LHCN-M2 (cell line): ENCODE data around the gene TGM6. TPM values are rescaled to one million over a fixed set of nuclear protein-coding genes. Genes with fewer than 3 reads are reported as not detected.

Experiments
- DNase-seq: peaks from one replicate; pipeline ENCODE4 v3.0.0-alpha.2; 2012; ENCODE audit warnings: low read depth
- total RNA-seq: library from RNA; depleted of rRNA; stranded (reverse); fragments of >200 nt; gene quantifications from 2 replicates; pipeline ENCODE4 v1.2.3, GENCODE V29; 2014

The TGM6 gene
- total RNA-seq, 1 experiment from 2014 or later, result not detected

- DNase-seq, result no peak
These were observed 75.2 kb downstream of the TGM6 start for GRCh38 chr20:2455771-2456497.

- DNase-seq, result no peak
These were observed 78.3 kb downstream of the TGM6 start for GRCh38 chr20:2458919-2459499.

- no peak for DNase-seq
These were observed 79.5 kb downstream of the TGM6 start for GRCh38 chr20:2459981-2460751.

GRCh38 chr20:2460752-2461424, 80.2 kb downstream of the TGM6 start:
- no peak for DNase-seq

- DNase-seq, result no peak
These were observed 81.8 kb downstream of the TGM6 start for GRCh38 chr20:2462484-2462883.

GRCh38 chr20:2463616-2464365, 83.1 kb downstream of the TGM6 start:
- DNase-seq, result no peak

- no peak for DNase-seq
These were observed 84.4 kb downstream of the TGM6 start for GRCh38 chr20:2465100-2465499.

- DNase-seq, result no peak
These were observed 86.7 kb downstream of the TGM6 start for GRCh38 chr20:2467412-2467811.

- DNase-seq, result peak; percentile 32
These were observed 88.1 kb downstream of the TGM6 start for GRCh38 chr20:2468581-2469407.

GRCh38 chr20:2469991-2470422, 89.3 kb downstream of the TGM6 start:
- DNase-seq, result peak; percentile 54

GRCh38 chr20:2470423-2471193, 89.9 kb downstream of the TGM6 start, which contains the start of gene SNRPB:
TSS of gene SNRPB (minus strand) at chr20:2470789. CDS start at chr20:2470690, 99 bp downstream.
- DNase-seq, result peak; percentile 98

- peak; percentile 70 for DNase-seq
These were observed 92.8 kb downstream of the TGM6 start for GRCh38 chr20:2473516-2473915.

- DNase-seq, result no peak
These were observed 95.4 kb downstream of the TGM6 start for GRCh38 chr20:2475850-2476741.

GRCh38 chr20:2476742-2477615, 96.3 kb downstream of the TGM6 start:
- no peak for DNase-seq

GRCh38 chr20:2480381-2480780, 99.7 kb downstream of the TGM6 start:
- DNase-seq, result no peak
